Measurements from ENCODE around the gene CHD9NB.

The CHD9NB gene

DNA sequence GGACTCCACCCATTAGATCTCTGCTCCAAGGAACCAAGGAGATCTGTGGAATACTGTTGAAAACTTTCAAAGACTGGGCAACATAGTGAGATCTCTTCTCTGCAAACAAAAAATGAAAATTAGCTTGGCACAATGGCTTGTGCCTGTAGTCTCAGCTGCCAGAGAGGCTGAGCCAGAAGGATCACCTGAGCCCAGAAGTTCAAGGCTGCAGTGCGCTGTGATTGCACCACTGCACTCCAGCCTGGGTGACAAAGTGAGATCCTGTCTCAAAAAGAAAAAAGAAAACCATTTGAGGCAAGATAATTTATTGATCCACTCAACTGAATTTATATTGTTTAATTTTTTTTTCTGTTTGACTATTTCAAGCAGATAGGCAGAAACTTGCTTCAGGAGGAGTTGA is 54.8 kb downstream of the CHD9NB start:
- Histone ChIP-seq H2BK12ac (ENCODE audit: low read length) (no peak overlapping the region), H3K4me2 (ENCODE audit: insufficient read depth, low read length, poor library complexity, severe bottlenecking) (no peak overlapping the region), H4K8ac (ENCODE audit: low read depth, low read length) (no peak overlapping the region), H3K79me1 (ENCODE audit: low read depth, low read length) (no peaks in the 10 kb centered on the region), H2BK120ac (ENCODE audit: low read depth, low read length) (no peak overlapping the region), H3K14ac (ENCODE audit: low read length) (no peak overlapping the region), H3K27me3 (ENCODE audit: control insufficient read depth in 3 of 3, insufficient read depth in 3 of 3, low read depth in 1 of 3, low read length in 3 of 3) (peaks cover 0 to 12% (median 0%) of the 10 kb centered on the region in 3 experiments), H3K9me3 (replicated peaks in 1 of 2; ENCODE audit: control insufficient read depth in 2 of 2, insufficient read depth in 1 of 2, low read depth in 1 of 2, low read length in 2 of 2) (peaks cover 0 to 2% of the 10 kb centered on the region in 2 donors), H3K4me3 (ENCODE audit: low read length in 2 of 2) (no peak overlapping the region), H3K23ac (ENCODE audit: low read depth, low read length, poor library complexity) (no peak overlapping the region), H4K91ac (ENCODE audit: low read depth, low read length, poor library complexity) (no peak overlapping the region), H3K9ac (ENCODE audit: low read depth, low read length, poor library complexity) (no peak overlapping the region), H2BK5ac (ENCODE audit: low read length) (no peak overlapping the region), H3K4ac (ENCODE audit: low read length) (no peak overlapping the region), H3K36me3 (replicated peaks in 1 of 2; ENCODE audit: control insufficient read depth in 2 of 2, insufficient read depth in 2 of 2, low read length in 2 of 2) (no peaks in the 10 kb centered on the region), H2AFZ (ENCODE audit: low read length) (no peak overlapping the region), H3K4me1 (ENCODE audit: control insufficient read depth in 2 of 2, insufficient read depth in 1 of 2, low read depth in 1 of 2, low read length in 2 of 2) (peaks cover 1 to 4% of the 10 kb centered on the region in 2 donors), H3K18ac (ENCODE audit: low read length) (no peak overlapping the region), H3K27ac (replicated peaks; ENCODE audit: low read length) (no peak overlapping the region), H2AK5ac (ENCODE audit: low read depth, low read length) (no peak overlapping the region), H2BK15ac (ENCODE audit: low read length) (no peak overlapping the region)
- no peak for DNase-seq (ENCODE audit: low spot score)
- WGBS, 2 donors (ENCODE audit: extremely low coverage in 2 of 2, insufficient read length in 2 of 2, insufficient replicate concordance in 1 of 2): no CpG with 5 or more reads among the region's 1 CpG

DNA sequence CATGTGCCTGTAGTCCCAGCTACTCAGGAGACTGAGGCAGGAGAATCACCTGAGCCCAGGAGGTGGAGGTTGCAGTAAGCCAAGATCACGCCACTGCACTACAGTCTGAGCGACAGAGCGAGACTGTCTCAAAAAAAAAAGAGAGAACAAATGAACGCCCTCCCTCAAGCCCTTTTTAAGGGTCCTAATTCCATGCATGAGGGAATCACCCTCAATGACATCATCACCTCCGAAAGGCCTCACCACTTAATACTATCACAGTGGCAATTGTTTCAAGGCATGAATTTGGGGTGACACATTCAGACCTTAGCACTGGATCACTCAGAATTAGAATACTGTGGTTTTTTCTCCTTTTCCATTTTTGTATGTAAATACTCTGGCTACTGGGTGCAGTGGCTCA is 57.8 kb downstream of the CHD9NB start:
- H3K4me1 ChIP-seq (ENCODE audit: control insufficient read depth in 2 of 2, insufficient read depth in 1 of 2, low read depth in 1 of 2, low read length in 2 of 2): peaks cover 1 to 4% of the 10 kb centered on the region in 2 donors
- no peaks in the 10 kb centered on the region for H3K36me3 ChIP-seq (replicated peaks in 1 of 2; ENCODE audit: control insufficient read depth in 2 of 2, insufficient read depth in 2 of 2, low read length in 2 of 2)
- no peaks in the 10 kb centered on the region for H3K9me3 ChIP-seq (replicated peaks in 1 of 2; ENCODE audit: control insufficient read depth in 2 of 2, insufficient read depth in 1 of 2, low read depth in 1 of 2, low read length in 2 of 2)
- H2BK120ac ChIP-seq (ENCODE audit: low read depth, low read length): no peak overlapping the region
- no peaks in the 10 kb centered on the region for H3K79me1 ChIP-seq (ENCODE audit: low read depth, low read length)
- no peak overlapping the region for H2AK5ac ChIP-seq (ENCODE audit: low read depth, low read length)
- no peak overlapping the region for H3K9ac ChIP-seq (ENCODE audit: low read depth, low read length, poor library complexity)
- no peak overlapping the region for H3K27ac ChIP-seq (replicated peaks; ENCODE audit: low read length)
- H3K14ac ChIP-seq (ENCODE audit: low read length): no peak overlapping the region
- no peak for DNase-seq (ENCODE audit: low spot score)
- H3K4me2 ChIP-seq (ENCODE audit: insufficient read depth, low read length, poor library complexity, severe bottlenecking): no peak overlapping the region
- WGBS, 2 donors (ENCODE audit: extremely low coverage in 2 of 2, insufficient read length in 2 of 2, insufficient replicate concordance in 1 of 2): no CpG with 5 or more reads among the region's 5 CpGs
- H4K8ac ChIP-seq (ENCODE audit: low read depth, low read length): no peak overlapping the region
- no peak overlapping the region for H2BK12ac ChIP-seq (ENCODE audit: low read length)
- H2AFZ ChIP-seq (ENCODE audit: low read length): no peak overlapping the region
- H3K23ac ChIP-seq (ENCODE audit: low read depth, low read length, poor library complexity): no peak overlapping the region
- no peak overlapping the region for H2BK15ac ChIP-seq (ENCODE audit: low read length)
- no peak overlapping the region for H2BK5ac ChIP-seq (ENCODE audit: low read length)
- no peaks in the 10 kb centered on the region for H3K27me3 ChIP-seq (ENCODE audit: control insufficient read depth in 3 of 3, insufficient read depth in 3 of 3, low read depth in 1 of 3, low read length in 3 of 3)
- no peak overlapping the region for H3K4me3 ChIP-seq (ENCODE audit: low read length in 2 of 2)
- no peak overlapping the region for H4K91ac ChIP-seq (ENCODE audit: low read depth, low read length, poor library complexity)
- H3K18ac ChIP-seq (ENCODE audit: low read length): no peak overlapping the region
- H3K4ac ChIP-seq (ENCODE audit: low read length): no peak overlapping the region

DNA sequence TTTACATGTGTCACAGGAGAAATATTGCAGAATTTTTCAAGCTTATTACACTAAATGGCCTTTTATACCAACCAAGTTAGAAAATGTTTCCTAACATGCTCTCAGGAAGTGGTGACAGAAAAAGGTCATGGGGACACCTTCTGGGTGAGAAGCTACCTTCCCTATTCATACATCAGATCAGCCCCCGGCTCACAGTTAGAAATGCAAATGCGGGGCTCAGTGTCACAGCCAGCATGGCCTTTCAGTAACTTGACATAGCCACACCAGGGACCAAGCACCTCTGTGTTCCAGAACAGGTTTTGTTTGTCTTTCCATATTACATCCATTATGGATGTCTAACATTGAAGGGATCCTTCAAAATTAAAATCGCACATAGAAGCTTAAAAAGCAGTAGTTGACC is 59.5 kb downstream of the CHD9NB start:
- Histone ChIP-seq H2AFZ (ENCODE audit: low read length) (no peak overlapping the region), H3K9me3 (replicated peaks in 1 of 2; ENCODE audit: control insufficient read depth in 2 of 2, insufficient read depth in 1 of 2, low read depth in 1 of 2, low read length in 2 of 2) (no peaks in the 10 kb centered on the region), H3K9ac (ENCODE audit: low read depth, low read length, poor library complexity) (no peak overlapping the region), H3K4ac (ENCODE audit: low read length) (no peak overlapping the region), H3K18ac (ENCODE audit: low read length) (no peak overlapping the region), H3K79me1 (ENCODE audit: low read depth, low read length) (no peaks in the 10 kb centered on the region), H2BK120ac (ENCODE audit: low read depth, low read length) (no peak overlapping the region), H3K14ac (ENCODE audit: low read length) (no peak overlapping the region), H2AK5ac (ENCODE audit: low read depth, low read length) (no peak overlapping the region), H3K4me1 (ENCODE audit: control insufficient read depth in 2 of 2, insufficient read depth in 1 of 2, low read depth in 1 of 2, low read length in 2 of 2) (peaks cover 1 to 4% of the 10 kb centered on the region in 2 donors), H4K91ac (ENCODE audit: low read depth, low read length, poor library complexity) (no peak overlapping the region), H3K27ac (replicated peaks; ENCODE audit: low read length) (no peak overlapping the region), H3K23ac (ENCODE audit: low read depth, low read length, poor library complexity) (no peak overlapping the region), H3K36me3 (replicated peaks in 1 of 2; ENCODE audit: control insufficient read depth in 2 of 2, insufficient read depth in 2 of 2, low read length in 2 of 2) (no peaks in the 10 kb centered on the region), H3K4me3 (ENCODE audit: low read length in 2 of 2) (no peak overlapping the region), H2BK15ac (ENCODE audit: low read length) (no peak overlapping the region), H3K27me3 (ENCODE audit: control insufficient read depth in 3 of 3, insufficient read depth in 3 of 3, low read depth in 1 of 3, low read length in 3 of 3) (no peaks in the 10 kb centered on the region), H4K8ac (ENCODE audit: low read depth, low read length) (no peak overlapping the region), H2BK5ac (ENCODE audit: low read length) (no peak overlapping the region), H3K4me2 (ENCODE audit: insufficient read depth, low read length, poor library complexity, severe bottlenecking) (no peak overlapping the region), H2BK12ac (ENCODE audit: low read length) (no peak overlapping the region)
- WGBS, 2 donors (ENCODE audit: extremely low coverage in 2 of 2, insufficient read length in 2 of 2, insufficient replicate concordance in 1 of 2): no CpG with 5 or more reads among the region's 3 CpGs
- DNase-seq (ENCODE audit: low spot score): no peak

DNA sequence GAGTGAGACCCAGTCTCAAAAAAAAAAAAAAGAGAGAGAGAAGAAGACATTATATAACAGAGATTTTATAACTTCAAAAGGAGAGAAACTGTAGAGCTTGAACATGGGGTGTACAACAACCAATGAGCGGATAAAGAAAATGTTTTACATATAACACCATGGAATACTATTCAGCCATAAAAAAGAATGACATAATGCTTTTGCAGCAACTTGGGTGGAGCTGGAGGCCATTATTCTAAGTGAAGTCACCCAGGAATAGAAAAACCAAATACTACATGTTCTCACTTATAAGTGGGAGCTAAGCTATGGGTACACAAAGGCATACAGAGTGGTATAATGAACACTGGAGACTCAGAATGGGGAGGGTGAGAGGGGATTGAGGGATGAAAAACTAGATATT is 61.1 kb downstream of the CHD9NB start:
- H2BK5ac ChIP-seq (ENCODE audit: low read length): no peak overlapping the region
- DNase-seq (ENCODE audit: low spot score): no peak
- H3K23ac ChIP-seq (ENCODE audit: low read depth, low read length, poor library complexity): no peak overlapping the region
- no peak overlapping the region for H2BK15ac ChIP-seq (ENCODE audit: low read length)
- no peak overlapping the region for H3K27ac ChIP-seq (replicated peaks; ENCODE audit: low read length)
- H4K8ac ChIP-seq (ENCODE audit: low read depth, low read length): no peak overlapping the region
- no CpG with 5 or more reads among the region's 1 CpG for WGBS, 2 donors (ENCODE audit: extremely low coverage in 2 of 2, insufficient read length in 2 of 2, insufficient replicate concordance in 1 of 2)
- H3K36me3 ChIP-seq (replicated peaks in 1 of 2; ENCODE audit: control insufficient read depth in 2 of 2, insufficient read depth in 2 of 2, low read length in 2 of 2): no peaks in the 10 kb centered on the region
- no peak overlapping the region for H2BK12ac ChIP-seq (ENCODE audit: low read length)
- no peak overlapping the region for H3K14ac ChIP-seq (ENCODE audit: low read length)
- H3K18ac ChIP-seq (ENCODE audit: low read length): no peak overlapping the region
- H2AFZ ChIP-seq (ENCODE audit: low read length): no peak overlapping the region
- H3K79me1 ChIP-seq (ENCODE audit: low read depth, low read length): no peaks in the 10 kb centered on the region
- no peak overlapping the region for H2BK120ac ChIP-seq (ENCODE audit: low read depth, low read length)
- H3K4me1 ChIP-seq (ENCODE audit: control insufficient read depth in 2 of 2, insufficient read depth in 1 of 2, low read depth in 1 of 2, low read length in 2 of 2): peaks cover 1 to 4% of the 10 kb centered on the region in 2 donors
- no peak overlapping the region for H3K4ac ChIP-seq (ENCODE audit: low read length)
- H3K4me2 ChIP-seq (ENCODE audit: insufficient read depth, low read length, poor library complexity, severe bottlenecking): no peak overlapping the region
- no peaks in the 10 kb centered on the region for H3K9me3 ChIP-seq (replicated peaks in 1 of 2; ENCODE audit: control insufficient read depth in 2 of 2, insufficient read depth in 1 of 2, low read depth in 1 of 2, low read length in 2 of 2)
- H3K27me3 ChIP-seq (ENCODE audit: control insufficient read depth in 3 of 3, insufficient read depth in 3 of 3, low read depth in 1 of 3, low read length in 3 of 3): no peaks in the 10 kb centered on the region
- no peak overlapping the region for H4K91ac ChIP-seq (ENCODE audit: low read depth, low read length, poor library complexity)
- no peak overlapping the region for H3K9ac ChIP-seq (ENCODE audit: low read depth, low read length, poor library complexity)
- H2AK5ac ChIP-seq (ENCODE audit: low read depth, low read length): no peak overlapping the region
- H3K4me3 ChIP-seq (ENCODE audit: low read length in 2 of 2): no peak overlapping the region

All from neuronal stem cell (in vitro differentiated cells).